Mucosa of gallbladder (tissue), 1 donor: ENCODE data around the gene OSBPL5. TPM values are rescaled to one million over a fixed set of nuclear protein-coding genes. Genes with fewer than 3 reads are reported as not detected.

Source experiments
- total RNA-seq: library from RNA; stranded (reverse); gene quantifications from one replicate; pipeline ENCODE4 v1.2.1, GENCODE V29; 2021
- donor health status: DM: no; HTN: no; CAD: no.

OSBPL5 gene
- total RNA-seq, 1 donor from 2014 or later = 45.2 TPM

Other genes starting within 250 kb of the OSBPL5 start
- 38.7 TPM for gene PHLDA2, start 235.9 kb downstream of the OSBPL5 start, total RNA-seq
- 135 TPM for gene NAP1L4, start 173.0 kb downstream of the OSBPL5 start, total RNA-seq
- gene CARS1, start 107.9 kb downstream of the OSBPL5 start, total RNA-seq = 39.9 TPM
- not detected for gene MRGPRG, start 53.5 kb upstream of the OSBPL5 start, total RNA-seq
- 0.29 TPM for gene MRGPRE, start 67.1 kb upstream of the OSBPL5 start, total RNA-seq
- 28.3 TPM for gene ZNF195, start 213.8 kb upstream of the OSBPL5 start, total RNA-seq